Right lung (tissue), 5 donors: ENCODE results near the gene TGFBR1. TPM values are rescaled to one million over a fixed set of nuclear protein-coding genes. Genes with fewer than 3 reads are reported as not detected.
A peak's percentile ranks its signal among the peaks of the same experiment; 100 is the strongest.

Source experiments
- DNase-seq, 2 donors: peaks; one replicate each; pipeline ENCODE4 v3.0.0-alpha.2; 2013
- polyA plus RNA-seq, 5 donors: library from polyadenylated mRNA; unstranded; fragments of 120-200 nt; gene quantifications; one replicate each; pipeline versions ENCODE4 v1.2.1 to v1.2.3, GENCODE V29; 2013; ENCODE audit warnings: inconsistent platforms in 1 of 5, low replicate concordance in 1 of 5; ENCODE audit not compliant: insufficient read length in 5 of 5, insufficient read depth in 1 of 5

Gene TGFBR1
- polyA plus RNA-seq, 5 donors, result 26.9 to 46.5 (median 36.8) TPM

GRCh38 chr9:99167694-99168093, 62.8 kb downstream of the TGFBR1 start:
- DNase-seq, result no peak

DNA sequence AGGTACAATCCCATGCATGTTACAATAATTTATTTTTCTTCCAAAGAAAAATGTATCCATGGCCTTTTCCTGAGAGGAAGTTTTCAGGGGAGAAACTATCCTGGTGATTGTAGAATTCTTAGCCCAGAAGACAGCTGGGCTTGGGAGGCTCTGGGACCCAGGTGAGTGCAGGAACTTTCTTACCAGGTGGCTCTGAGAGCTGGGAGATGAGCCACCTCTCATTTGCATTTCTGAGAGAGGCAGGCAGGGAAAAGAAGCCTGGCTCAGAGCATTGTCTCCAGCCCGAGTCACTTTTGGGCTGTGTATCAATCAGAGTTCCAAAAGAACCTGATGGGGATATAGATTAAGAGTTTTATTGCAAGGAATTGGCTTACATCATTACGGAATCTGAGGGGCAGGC, 64.2 kb downstream of the TGFBR1 start:
- DNase-seq, result no peak

GRCh38 chr9:99169982-99170761, 65.3 kb downstream of the TGFBR1 start:
- DNase-seq, result no peak

DNA sequence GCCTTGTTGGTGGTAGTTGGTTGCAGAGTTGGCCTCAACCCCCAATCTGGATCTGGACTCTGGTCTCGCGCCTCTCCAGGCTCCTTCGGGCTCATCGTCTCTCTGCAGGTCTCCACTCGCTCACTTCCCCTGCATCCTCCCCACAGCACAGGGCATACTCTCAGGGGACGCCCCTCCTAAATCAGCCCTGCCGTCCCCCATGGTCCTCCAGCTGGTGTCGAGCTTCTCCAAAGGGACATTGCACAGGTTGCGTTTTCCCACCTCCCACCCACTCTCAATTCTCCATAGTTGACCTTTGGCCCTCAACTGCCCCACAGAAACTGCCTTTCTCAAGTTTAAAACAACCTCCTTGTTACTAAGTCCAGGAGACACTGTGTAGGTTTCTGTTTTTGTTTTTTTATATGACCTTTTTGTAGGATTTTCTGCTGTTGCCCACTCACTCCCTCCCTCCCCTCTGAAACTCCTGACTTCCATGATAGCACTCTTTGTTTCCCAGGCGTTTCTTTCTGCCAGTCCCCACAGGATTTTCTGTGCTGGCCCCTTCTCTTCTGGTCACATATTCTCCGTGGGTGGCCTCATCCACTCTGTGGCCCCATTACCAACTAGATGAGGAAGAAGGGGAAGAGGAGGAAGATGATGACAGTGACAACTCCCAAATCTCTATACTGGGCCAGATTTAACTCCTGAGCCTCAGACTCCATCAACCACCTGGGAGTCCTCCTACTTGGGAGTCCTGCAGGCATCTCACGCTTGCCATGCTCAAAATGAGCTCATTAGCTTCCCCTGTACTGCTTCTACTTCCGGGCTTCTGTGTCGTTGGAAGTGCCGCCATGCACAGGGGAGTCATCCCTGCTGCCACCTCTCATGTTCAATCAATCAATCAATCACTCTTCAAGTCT, 66.6 kb downstream of the TGFBR1 start:
- DNase-seq, result no peak

DNA sequence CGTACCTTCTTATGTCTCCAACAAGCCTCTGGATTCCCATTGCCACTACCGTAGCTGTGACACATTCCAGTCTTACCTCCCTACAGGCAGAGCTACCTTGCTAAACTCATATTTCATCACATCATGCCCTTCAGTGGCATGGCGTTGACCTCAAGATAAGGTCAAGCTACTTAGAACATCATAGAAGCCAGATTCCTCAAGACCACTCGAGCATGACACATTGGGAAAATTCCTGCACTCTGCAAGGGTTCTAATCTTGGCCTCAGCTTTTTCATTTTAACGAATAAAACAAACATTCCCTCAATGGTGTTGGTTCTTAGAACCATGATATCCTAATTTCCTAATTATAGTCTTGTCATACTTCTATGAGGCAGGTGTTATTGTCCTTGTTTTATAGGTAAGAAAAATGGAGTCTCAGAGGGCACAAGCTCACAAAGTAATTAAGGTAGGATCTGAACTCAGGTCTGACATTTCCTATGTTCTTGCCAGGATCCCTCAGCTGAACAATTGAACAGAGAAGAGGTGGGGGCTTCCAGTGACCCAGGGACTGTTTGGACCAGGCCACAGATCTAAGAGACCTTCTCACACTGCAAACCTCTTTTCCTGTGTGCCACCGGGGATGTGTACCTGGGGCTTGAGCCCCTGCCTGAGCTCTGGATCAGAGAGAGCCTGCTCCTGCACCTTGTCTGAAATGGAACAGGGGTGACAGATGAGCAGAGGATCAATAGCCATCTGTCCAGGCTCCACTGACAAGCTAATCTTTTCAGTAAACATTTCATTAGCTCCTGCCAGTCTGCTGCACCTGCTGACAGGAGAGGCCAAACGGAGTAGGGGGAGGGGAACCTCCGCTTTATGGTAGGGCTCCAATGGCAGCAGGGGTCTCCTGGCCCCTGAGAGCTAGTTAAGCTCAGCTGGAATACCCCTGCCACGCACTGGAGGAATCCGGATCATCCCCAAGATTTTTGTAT, 67.5 kb downstream of the TGFBR1 start:
- DNase-seq, result no peak

- no peak for DNase-seq
Observed at GRCh38 chr9:99173570-99174504, 68.9 kb downstream of the TGFBR1 start.

- no peak for DNase-seq
Observed at GRCh38 chr9:99176527-99177013, 71.7 kb downstream of the TGFBR1 start.

GRCh38 chr9:99177576-99178366, 72.9 kb downstream of the TGFBR1 start:
- DNase-seq, result no peak

GRCh38 chr9:99178912-99179872, 74.3 kb downstream of the TGFBR1 start:
- DNase-seq, result no peak

GRCh38 chr9:99180199-99180598, 75.3 kb downstream of the TGFBR1 start:
- no peak for DNase-seq

DNA sequence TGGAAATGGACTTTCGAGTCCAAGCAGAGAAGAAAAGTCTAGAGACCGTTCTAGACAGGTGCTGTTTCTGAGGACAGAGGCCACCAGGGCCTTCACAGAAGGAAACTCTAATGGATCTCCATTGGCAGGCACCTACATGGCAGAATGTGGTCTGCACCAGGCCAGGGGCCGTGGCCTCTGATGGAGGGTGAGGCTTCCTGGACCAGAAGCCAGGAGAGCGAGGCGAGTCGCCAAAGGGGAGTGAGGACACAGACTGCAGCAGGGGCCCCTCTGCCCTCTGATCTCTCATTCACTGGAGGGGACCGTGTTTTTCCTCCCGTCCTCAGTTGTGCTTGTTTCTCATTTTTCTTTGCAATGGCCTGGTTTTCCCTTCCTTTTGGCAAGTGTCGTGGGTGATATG, 75.7 kb downstream of the TGFBR1 start:
- no peak for DNase-seq

DNA sequence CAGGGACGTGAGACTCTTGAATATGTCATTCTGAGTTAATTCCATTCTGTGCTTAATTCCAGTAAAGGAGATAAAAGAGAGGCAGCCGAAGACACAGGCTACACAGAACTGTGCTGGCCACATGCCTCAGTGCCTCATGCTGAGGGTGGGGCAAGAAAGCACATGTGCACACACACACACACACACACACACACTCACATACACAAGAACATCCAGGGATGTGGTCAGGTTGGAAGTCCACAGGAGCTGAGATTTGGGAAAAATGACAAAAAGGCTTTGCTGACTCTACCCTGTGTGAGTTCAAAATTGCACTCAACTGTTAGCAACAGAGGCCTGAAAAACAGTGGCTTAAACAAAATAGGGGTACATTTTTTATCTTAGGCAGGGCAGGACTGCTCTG, 76.3 kb downstream of the TGFBR1 start:
- DNase-seq, result no peak

GRCh38 chr9:99181621-99182020, 76.7 kb downstream of the TGFBR1 start:
- DNase-seq, result no peak

DNA sequence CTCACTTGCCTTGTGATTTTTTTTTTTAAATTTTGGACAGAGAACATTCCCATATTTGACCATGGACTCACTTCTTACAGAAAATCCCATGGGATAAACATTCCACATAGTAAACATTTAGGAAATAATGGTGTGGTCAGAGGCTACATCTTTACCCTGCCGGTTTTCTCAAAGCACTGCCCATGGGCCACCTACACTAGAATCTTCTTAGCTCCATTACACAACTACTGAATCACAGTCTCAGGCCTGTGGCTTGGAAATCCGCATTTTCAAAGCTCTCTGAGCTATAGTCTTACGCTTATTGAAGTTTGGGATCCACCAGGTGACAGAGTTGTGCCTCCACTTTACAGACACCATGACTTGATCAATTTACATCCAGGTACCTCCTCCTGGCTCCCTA, 77.4 kb downstream of the TGFBR1 start:
- no peak for DNase-seq

GRCh38 chr9:99183616-99184015, 78.7 kb downstream of the TGFBR1 start:
- no peak for DNase-seq

DNA sequence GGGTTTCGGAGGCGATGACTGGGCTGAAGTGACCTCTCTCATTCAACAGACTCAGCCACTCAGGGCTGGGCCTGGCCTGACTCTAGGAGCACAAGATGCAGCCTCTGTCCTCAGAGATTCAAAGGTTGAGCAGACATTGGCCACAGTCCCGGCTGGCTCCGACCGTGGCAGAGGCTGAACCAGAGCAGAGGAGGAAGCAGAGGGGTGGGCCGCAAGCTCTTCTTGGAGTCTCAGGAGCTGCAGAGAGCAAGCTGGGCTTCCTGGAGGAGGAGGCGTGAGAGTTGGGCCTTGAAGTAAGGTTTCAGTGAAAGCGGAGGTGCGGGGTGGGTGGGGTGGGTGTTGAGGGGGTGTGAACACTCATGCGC, 79.2 kb downstream of the TGFBR1 start:
- no peak for DNase-seq

GRCh38 chr9:99184475-99185347, 79.8 kb downstream of the TGFBR1 start:
- DNase-seq, result peak; percentile 91 to 94

GRCh38 chr9:99185348-99185632, 80.4 kb downstream of the TGFBR1 start:
- no peak for DNase-seq
